Prostate gland (tissue), 2 donors: ENCODE measurements around the gene AUTS2. TPM values are rescaled to one million over a fixed set of nuclear protein-coding genes. Genes with fewer than 3 reads are reported as not detected.
A peak's percentile ranks its signal among the peaks of the same experiment; 100 is the strongest.

Experiments used
- DNase-seq: peaks from one replicate; pipeline ENCODE4 v3.0.0-alpha.2; 2019; ENCODE audit warnings: low spot score
- H3K27ac ChIP-seq, 2 donors: fragments of 200-600 bp; sonication (generic); 2 replicates each; pipeline ENCODE4 v1.5.1; 2017 to 2019
- H3K27me3 ChIP-seq: fragments of 200-600 bp; sonication (generic); replicated peaks from 2 replicates; pipeline ENCODE4 v1.5.1; 2019; ENCODE audit not compliant: insufficient read depth
- H3K36me3 ChIP-seq, 2 donors: fragments of 200-600 bp; sonication (generic); 1 replicate in 1 of 2; 2 replicates in 1 of 2; pipeline versions ENCODE4 v1.5.1 to v1.8.1; 2017 to 2019
- H3K4me1 ChIP-seq: fragments of 200-600 bp; sonication (generic); replicated peaks from 2 replicates; pipeline ENCODE4 v1.5.1; 2019
- H3K4me3 ChIP-seq, 2 donors: fragments of 200-600 bp; sonication (generic); 2 replicates each; pipeline ENCODE4 v1.5.1; 2017 to 2019
- H3K9me3 ChIP-seq: fragments of 200-600 bp; sonication (generic); 2 replicates; pipeline ENCODE4 v1.5.1; 2017
- POLR2A ChIP-seq: fragments of 450-650 bp; IDR thresholded peaks from one replicate; pipeline ENCODE4 v1.6.1; 2016; ENCODE audit warnings: antibody characterized with exemption, mild to moderate bottlenecking
- POLR2AphosphoS5 ChIP-seq: sonication (generic); formaldehyde crosslinking; IDR thresholded peaks from one replicate; pipeline ENCODE4 v1.6.1; 2017; ENCODE audit warnings: antibody characterized with exemption
- WGBS: methylation state at CpG from one replicate; pipeline ENCODE4 v1.1.5; 2018; 5-methylcytosine and 5-hydroxymethylcytosine counted together
- intact Hi-C: fragments of 100-400 bp; cut with DNase I; formaldehyde crosslinking; loops from one replicate; pipeline ENCODE4 v1.14.2; 2022
- total RNA-seq, 2 donors: library from RNA; depleted of rRNA; stranded (reverse); fragments of >200 nt; gene quantifications; one replicate each; pipeline ENCODE4 v1.1.0, GENCODE V29; 2016
- TF ChIP-seq, protein P1 (sequence below), 4 experiments: fragments of 200-600 bp in 2 of 4; fragments of 450-650 bp in 2 of 4; sonication (generic) in 2 of 4; IDR thresholded peaks; 1 replicate in 3 of 4; 2 replicates in 1 of 4; pipeline ENCODE4 v1.5.1; 2016 to 2019; ENCODE audit warnings: antibody characterized with exemption in 4 of 4, mild to moderate bottlenecking in 2 of 4, moderate library complexity in 2 of 4

The AUTS2 gene
- total RNA-seq, 2 donors from 2014 or later = 25.0 to 55.2 TPM

DNA sequence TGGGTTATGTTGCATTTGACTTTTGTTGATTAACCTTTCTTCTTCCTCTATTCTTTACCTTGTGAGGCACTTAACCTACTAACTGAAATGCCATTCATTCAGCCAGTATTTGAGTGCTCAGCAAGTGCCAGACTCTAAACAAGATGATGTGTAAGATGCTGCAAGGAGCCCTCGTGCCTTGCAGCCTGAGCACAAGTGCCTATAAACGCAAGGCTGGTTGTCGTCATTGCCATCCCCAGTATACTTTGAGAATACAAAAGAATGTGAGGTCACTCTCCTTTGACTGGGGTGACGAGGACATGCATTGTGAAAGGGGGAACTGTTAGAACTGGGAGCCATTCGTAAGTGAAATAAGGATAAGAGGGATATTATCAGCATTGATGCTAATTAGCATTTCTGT lies 103.0 kb downstream of the AUTS2 start:
- Histone ChIP-seq H3K27me3 (no peaks in the 10 kb centered on the region), H3K4me3 (no peak overlapping the region), H3K27ac (no peak overlapping the region), H3K9me3 (no peaks in the 10 kb centered on the region), H3K4me1 (peaks cover 5% of the 10 kb centered on the region), H3K36me3 (no peaks in the 10 kb centered on the region)
- intact Hi-C loops = no loop called here
- TF ChIP-seq, protein P1, sequence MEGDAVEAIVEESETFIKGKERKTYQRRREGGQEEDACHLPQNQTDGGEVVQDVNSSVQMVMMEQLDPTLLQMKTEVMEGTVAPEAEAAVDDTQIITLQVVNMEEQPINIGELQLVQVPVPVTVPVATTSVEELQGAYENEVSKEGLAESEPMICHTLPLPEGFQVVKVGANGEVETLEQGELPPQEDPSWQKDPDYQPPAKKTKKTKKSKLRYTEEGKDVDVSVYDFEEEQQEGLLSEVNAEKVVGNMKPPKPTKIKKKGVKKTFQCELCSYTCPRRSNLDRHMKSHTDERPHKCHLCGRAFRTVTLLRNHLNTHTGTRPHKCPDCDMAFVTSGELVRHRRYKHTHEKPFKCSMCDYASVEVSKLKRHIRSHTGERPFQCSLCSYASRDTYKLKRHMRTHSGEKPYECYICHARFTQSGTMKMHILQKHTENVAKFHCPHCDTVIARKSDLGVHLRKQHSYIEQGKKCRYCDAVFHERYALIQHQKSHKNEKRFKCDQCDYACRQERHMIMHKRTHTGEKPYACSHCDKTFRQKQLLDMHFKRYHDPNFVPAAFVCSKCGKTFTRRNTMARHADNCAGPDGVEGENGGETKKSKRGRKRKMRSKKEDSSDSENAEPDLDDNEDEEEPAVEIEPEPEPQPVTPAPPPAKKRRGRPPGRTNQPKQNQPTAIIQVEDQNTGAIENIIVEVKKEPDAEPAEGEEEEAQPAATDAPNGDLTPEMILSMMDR (IDR thresholded peaks at IDR 0.05) = no peak
- TF ChIP-seq POLR2A = no peak
- no peak for TF ChIP-seq POLR2AphosphoS5
- WGBS = 93% methylated on average over 5 of the region's 5 CpGs
- no peak for DNase-seq

DNA sequence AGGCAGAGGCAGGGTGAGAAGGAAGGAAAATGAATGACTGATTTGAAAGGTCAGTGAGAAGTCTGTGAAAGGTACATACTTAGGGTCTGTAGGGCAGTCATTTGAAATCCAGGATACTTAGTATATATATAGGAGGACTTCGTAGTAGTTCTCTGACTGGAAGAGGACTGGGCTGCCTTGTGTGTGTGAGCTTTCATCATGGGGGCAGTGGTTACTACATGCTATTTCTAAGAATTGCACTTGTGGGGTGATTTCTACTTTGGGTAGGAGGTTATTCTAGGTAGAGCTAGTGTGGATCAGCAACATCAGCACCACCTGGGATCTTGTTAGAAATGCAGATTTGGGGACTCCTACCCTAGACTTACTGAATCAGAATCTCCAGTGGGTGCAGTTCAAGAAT lies 104.1 kb downstream of the AUTS2 start:
- Histone ChIP-seq H3K27me3 (no peaks in the 10 kb centered on the region), H3K4me1 (peaks cover 5% of the 10 kb centered on the region), H3K27ac (no peak overlapping the region), H3K36me3 (no peaks in the 10 kb centered on the region), H3K9me3 (no peaks in the 10 kb centered on the region), H3K4me3 (no peak overlapping the region)
- intact Hi-C loops = no loop called here
- WGBS = 95% methylated on average over 1 of the region's 1 CpG
- DNase-seq = no peak
- TF ChIP-seq POLR2A = no peak
- TF ChIP-seq POLR2AphosphoS5 = no peak
- TF ChIP-seq, protein P1 (IDR thresholded peaks at IDR 0.05) = no peak

DNA sequence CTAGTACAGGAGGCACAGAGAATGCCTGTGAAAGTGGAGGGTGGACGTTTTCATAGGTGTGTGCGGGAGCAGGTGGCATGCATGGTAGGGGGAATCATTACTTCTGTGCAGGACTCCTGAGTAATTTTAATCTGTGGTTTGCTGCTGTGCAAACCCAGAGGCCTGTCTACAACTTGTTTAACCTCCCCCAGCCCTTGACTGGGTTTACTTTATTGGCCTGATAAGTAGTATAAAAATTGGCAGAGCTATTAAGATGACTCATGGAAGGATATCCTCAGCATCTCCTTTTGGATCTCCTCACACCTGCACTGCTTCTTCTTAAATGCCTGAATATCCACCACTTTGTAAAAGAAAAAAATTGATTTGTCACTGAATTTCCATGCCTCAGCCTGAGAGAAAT lies 104.8 kb downstream of the AUTS2 start:
- no peak for DNase-seq
- WGBS = 43% methylated on average over 2 of the region's 2 CpGs

DNA sequence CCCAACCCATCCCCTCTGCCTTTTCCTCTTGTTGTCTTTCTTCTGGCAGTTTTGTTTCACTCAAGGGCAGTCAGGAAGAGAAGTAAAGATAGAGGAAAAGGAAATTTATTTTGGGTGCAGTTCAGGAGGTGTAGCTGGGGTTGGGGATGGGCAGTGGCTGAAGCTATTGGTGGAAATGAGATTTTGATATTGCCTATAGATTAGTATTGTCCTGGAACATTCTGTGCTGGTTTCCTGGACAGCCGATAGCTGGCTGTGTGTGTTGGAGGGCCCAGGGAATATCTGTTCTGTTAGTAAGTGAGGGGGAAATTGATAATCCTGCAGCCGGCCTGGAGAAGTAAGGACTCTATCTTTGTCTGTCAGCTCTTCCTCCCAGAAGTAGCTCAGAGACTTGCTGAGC lies 107.8 kb downstream of the AUTS2 start:
- intact Hi-C loops = no loop called here
- Histone ChIP-seq H3K4me1 (peaks cover 5% of the 10 kb centered on the region), H3K36me3 (no peaks in the 10 kb centered on the region), H3K27me3 (no peaks in the 10 kb centered on the region), H3K27ac (no peak overlapping the region), H3K9me3 (no peaks in the 10 kb centered on the region), H3K4me3 (no peak overlapping the region)
- DNase-seq = no peak
- 93% methylated on average over 2 of the region's 2 CpGs for WGBS
- TF ChIP-seq, protein P1 (IDR thresholded peaks at IDR 0.05) = no peak
- no peak for TF ChIP-seq POLR2A
- TF ChIP-seq POLR2AphosphoS5 = no peak

More for the DNA sequence above, 104.8 kb downstream of the AUTS2 start:
- Histone ChIP-seq H3K36me3 (no peaks in the 10 kb centered on the region), H3K4me1 (peaks cover 5% of the 10 kb centered on the region), H3K27me3 (no peaks in the 10 kb centered on the region), H3K4me3 (no peak overlapping the region), H3K9me3 (no peaks in the 10 kb centered on the region), H3K27ac (no peak overlapping the region)
- intact Hi-C loops = no loop called here
- TF ChIP-seq POLR2AphosphoS5 = peak; percentile 28
- TF ChIP-seq, protein P1 (IDR thresholded peaks at IDR 0.05) = no peak

DNA sequence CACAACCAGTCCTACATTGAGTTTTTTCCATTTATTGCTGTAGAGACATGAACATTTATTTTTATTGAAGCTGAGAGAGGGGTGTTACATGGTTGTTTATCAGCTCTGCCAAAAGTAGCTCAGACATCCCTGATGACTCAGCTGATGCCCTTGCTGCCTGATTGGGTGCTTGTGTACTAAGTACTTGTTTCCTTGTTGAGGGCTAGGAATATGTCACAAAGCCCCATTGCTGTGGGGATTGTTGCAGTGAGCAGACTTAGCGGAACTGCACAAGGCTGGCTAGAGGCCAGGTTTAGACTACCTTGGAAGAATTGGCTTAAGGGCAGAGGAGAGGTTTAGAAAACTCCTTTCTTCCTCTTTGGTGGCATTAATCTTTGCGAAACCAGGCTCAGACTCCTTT lies 110.6 kb downstream of the AUTS2 start:
- Histone ChIP-seq H3K4me3 (no peak overlapping the region), H3K27me3 (no peaks in the 10 kb centered on the region), H3K36me3 (no peaks in the 10 kb centered on the region), H3K27ac (no peak overlapping the region), H3K9me3 (no peaks in the 10 kb centered on the region), H3K4me1 (no peaks in the 10 kb centered on the region)
- TF ChIP-seq, protein P1 (IDR thresholded peaks at IDR 0.05) = no peak
- no peak for TF ChIP-seq POLR2AphosphoS5
- no peak for TF ChIP-seq POLR2A
- intact Hi-C loops = no loop called here
- WGBS = 88% methylated on average over 2 of the region's 2 CpGs
- DNase-seq = no peak
